Measurements from ENCODE around the gene BOD1.

GRCh38 chr5:173644673-173645436 is 28.4 kb upstream of the BOD1 start:
- TF ChIP-seq EZH2 (IDR thresholded peaks at IDR 0.05), result no peak
- no peak for TF ChIP-seq POLR2AphosphoS5 (IDR thresholded peaks at IDR 0.05; ENCODE audit: borderline replicate concordance, low read depth, low read length)
- TF ChIP-seq FOXP2 (optimal IDR thresholded peaks at IDR 0.05; ENCODE audit: control extremely low read depth, extremely low read length, insufficient read depth), result no peak

Data from SK-N-MC (cell line).